Activated CD8-positive, alpha-beta memory T cell treated with anti-CD3 and anti-CD28 coated beads, Interleukin-2, amount 10 ng/mL, durations not matched to agents 7 days and 5 days (primary cell): Measurements from ENCODE around the gene CTDP1. TPM values are rescaled to one million over a fixed set of nuclear protein-coding genes. Genes with fewer than 3 reads are reported as not detected.

Experiments used
- ATAC-seq: fragments of 150-1000 bp; cut with Tn5 transposase; one replicate; pipeline ENCODE4 v1.10.0; 2021; ENCODE audit warnings: moderate library complexity
- CTCF ChIA-PET: fragments of 350-600 bp; sonication (Branson Sonifier 250); formaldehyde crosslinking; loops from one replicate; lab custom pipeline; 2021; ENCODE audit warnings: antibody characterized with exemption; lab: Charles Lee
- DNase-seq: peaks from one replicate; pipeline ENCODE4 v3.0.0-alpha.2; 2020
- H3K27ac Mint-ChIP-seq: one replicate; pipeline ENCODE4 v1.8.0; 2021; ENCODE audit warnings: mild to moderate bottlenecking, mixed read lengths
- H3K27me3 Mint-ChIP-seq: one replicate; pipeline ENCODE4 v1.8.0; 2021; ENCODE audit warnings: mixed read lengths
- H3K36me3 Mint-ChIP-seq: one replicate; pipeline ENCODE4 v1.8.0; 2021; ENCODE audit warnings: mild to moderate bottlenecking, mixed read lengths
- H3K4me1 Mint-ChIP-seq: one replicate; pipeline ENCODE4 v1.8.0; 2021; ENCODE audit warnings: mixed read lengths
- H3K4me3 Mint-ChIP-seq: one replicate; pipeline ENCODE4 v1.8.0; 2021; ENCODE audit warnings: mild to moderate bottlenecking, moderate library complexity, mixed read lengths
- H3K9me3 Mint-ChIP-seq: one replicate; pipeline ENCODE4 v1.8.0; 2022; ENCODE audit warnings: low read depth, mixed read lengths
- total RNA-seq, 2 experiments: library from RNA; stranded (reverse); gene quantifications; one replicate each; pipeline ENCODE4 v1.2.3, GENCODE V29; 2021

CTDP1 gene
- total RNA-seq, 2 experiments from 2014 or later, result 38.4 to 39.7 TPM

GRCh38 chr18:79754022-79754761, 74.6 kb downstream of the CTDP1 start:
- no peak for ATAC-seq
- H3K4me1 Mint-ChIP-seq, result no peaks in the 10 kb centered on the region
- H3K27me3 Mint-ChIP-seq, result no peaks in the 10 kb centered on the region
- no peak for DNase-seq
- H3K27ac Mint-ChIP-seq, result no peak overlapping the region
- no peak overlapping the region for H3K4me3 Mint-ChIP-seq
- CTCF ChIA-PET, result no interaction called here
- peaks cover 2% of the 10 kb centered on the region for H3K9me3 Mint-ChIP-seq
- H3K36me3 Mint-ChIP-seq, result peaks cover 56% of the 10 kb centered on the region

GRCh38 chr18:79754831-79755351, 75.3 kb downstream of the CTDP1 start:
- Mint-ChIP-seq H3K36me3 (peaks cover 54% of the 10 kb centered on the region), H3K4me3 (no peak overlapping the region), H3K27ac (no peak overlapping the region), H3K9me3 (peaks cover 2% of the 10 kb centered on the region), H3K27me3 (no peaks in the 10 kb centered on the region), H3K4me1 (no peaks in the 10 kb centered on the region)
- ATAC-seq (no peak), DNase-seq (no peak)
- CTCF ChIA-PET, result no interaction called here

GRCh38 chr18:79755496-79756142, 76.0 kb downstream of the CTDP1 start:
- no peak overlapping the region for H3K4me3 Mint-ChIP-seq
- CTCF ChIA-PET, result no interaction called here
- no peaks in the 10 kb centered on the region for H3K4me1 Mint-ChIP-seq
- no peak overlapping the region for H3K27ac Mint-ChIP-seq
- peaks cover 2% of the 10 kb centered on the region for H3K9me3 Mint-ChIP-seq
- DNase-seq (no peak), ATAC-seq (no peak)
- H3K27me3 Mint-ChIP-seq, result no peaks in the 10 kb centered on the region
- H3K36me3 Mint-ChIP-seq, result peaks cover 55% of the 10 kb centered on the region

GRCh38 chr18:79756143-79756500, 76.5 kb downstream of the CTDP1 start:
- peaks cover 57% of the 10 kb centered on the region for H3K36me3 Mint-ChIP-seq
- ATAC-seq (no peak), DNase-seq (no peak)
- H3K27me3 Mint-ChIP-seq, result no peaks in the 10 kb centered on the region
- no peaks in the 10 kb centered on the region for H3K4me1 Mint-ChIP-seq
- H3K4me3 Mint-ChIP-seq, result no peak overlapping the region
- no peak overlapping the region for H3K27ac Mint-ChIP-seq
- peaks cover 2% of the 10 kb centered on the region for H3K9me3 Mint-ChIP-seq
- CTCF ChIA-PET, result no interaction called here

- Mint-ChIP-seq H3K36me3 (peaks cover 53% of the 10 kb centered on the region), H3K4me1 (no peaks in the 10 kb centered on the region), H3K4me3 (no peak overlapping the region), H3K27ac (no peak overlapping the region), H3K27me3 (no peaks in the 10 kb centered on the region), H3K9me3 (peaks cover 2% of the 10 kb centered on the region)
- no peak for ATAC-seq
- no peak for DNase-seq
- CTCF ChIA-PET, result no interaction called here
These were observed 77.2 kb downstream of the CTDP1 start for GRCh38 chr18:79756826-79757225.

- DNase-seq, result no peak
- CTCF ChIA-PET, result no interaction called here
- Mint-ChIP-seq H3K27me3 (no peaks in the 10 kb centered on the region), H3K4me1 (no peaks in the 10 kb centered on the region), H3K27ac (no peak overlapping the region), H3K4me3 (no peak overlapping the region), H3K36me3 (peaks cover 32% of the 10 kb centered on the region), H3K9me3 (peaks cover 2% of the 10 kb centered on the region)
- ATAC-seq, result no peak
These were observed 80.7 kb downstream of the CTDP1 start for GRCh38 chr18:79760348-79760747.

- peaks cover 3% of the 10 kb centered on the region for H3K27me3 Mint-ChIP-seq
- no peak overlapping the region for H3K4me3 Mint-ChIP-seq
- peaks cover 2% of the 10 kb centered on the region for H3K9me3 Mint-ChIP-seq
- ATAC-seq (no peak), DNase-seq (no peak)
- H3K4me1 Mint-ChIP-seq, result no peaks in the 10 kb centered on the region
- CTCF ChIA-PET, result no interaction called here
- no peak overlapping the region for H3K27ac Mint-ChIP-seq
- peaks cover 28% of the 10 kb centered on the region for H3K36me3 Mint-ChIP-seq
These were observed 81.3 kb downstream of the CTDP1 start for GRCh38 chr18:79760881-79761280.

GRCh38 chr18:79763407-79763806, 83.8 kb downstream of the CTDP1 start:
- ATAC-seq (no peak), DNase-seq (no peak)
- Mint-ChIP-seq H3K27me3 (peaks cover 15% of the 10 kb centered on the region), H3K4me3 (no peak overlapping the region), H3K36me3 (peaks cover 14% of the 10 kb centered on the region), H3K9me3 (peaks cover 7% of the 10 kb centered on the region), H3K4me1 (no peaks in the 10 kb centered on the region), H3K27ac (no peak overlapping the region)
- CTCF ChIA-PET, result no interaction called here

- H3K4me1 Mint-ChIP-seq, result no peaks in the 10 kb centered on the region
- CTCF ChIA-PET, result no interaction called here
- peaks cover 5% of the 10 kb centered on the region for H3K9me3 Mint-ChIP-seq
- ATAC-seq (no peak), DNase-seq (no peak)
- no peak overlapping the region for H3K27ac Mint-ChIP-seq
- H3K27me3 Mint-ChIP-seq, result peaks cover 15% of the 10 kb centered on the region
- no peak overlapping the region for H3K4me3 Mint-ChIP-seq
- H3K36me3 Mint-ChIP-seq, result peaks cover 11% of the 10 kb centered on the region
These were observed 84.5 kb downstream of the CTDP1 start for GRCh38 chr18:79764131-79764530.

- H3K27ac Mint-ChIP-seq, result no peak overlapping the region
- peaks cover 7% of the 10 kb centered on the region for H3K36me3 Mint-ChIP-seq
- ATAC-seq, result no peak
- H3K27me3 Mint-ChIP-seq, result peaks cover 15% of the 10 kb centered on the region
- no peak overlapping the region for H3K4me3 Mint-ChIP-seq
- no peak for DNase-seq
- CTCF ChIA-PET, result no interaction called here
- H3K9me3 Mint-ChIP-seq, result peaks cover 5% of the 10 kb centered on the region
- no peaks in the 10 kb centered on the region for H3K4me1 Mint-ChIP-seq
These were observed 86.1 kb downstream of the CTDP1 start for GRCh38 chr18:79765491-79766245.

- H3K27ac Mint-ChIP-seq, result no peak overlapping the region
- peaks cover 15% of the 10 kb centered on the region for H3K27me3 Mint-ChIP-seq
- ATAC-seq, result no peak
- H3K9me3 Mint-ChIP-seq, result peaks cover 5% of the 10 kb centered on the region
- peaks cover 6% of the 10 kb centered on the region for H3K36me3 Mint-ChIP-seq
- CTCF ChIA-PET, result no interaction called here
- no peaks in the 10 kb centered on the region for H3K4me1 Mint-ChIP-seq
- H3K4me3 Mint-ChIP-seq, result no peak overlapping the region
- no peak for DNase-seq
These were observed 86.7 kb downstream of the CTDP1 start for GRCh38 chr18:79766308-79766707.

GRCh38 chr18:79768745-79769144, 89.1 kb downstream of the CTDP1 start:
- Mint-ChIP-seq H3K4me3 (no peak overlapping the region), H3K27me3 (peaks cover 15% of the 10 kb centered on the region), H3K36me3 (peaks cover 3% of the 10 kb centered on the region), H3K27ac (no peak overlapping the region), H3K4me1 (no peaks in the 10 kb centered on the region), H3K9me3 (peaks cover 5% of the 10 kb centered on the region)
- ATAC-seq (no peak), DNase-seq (no peak)
- CTCF ChIA-PET, result no interaction called here

GRCh38 chr18:79769698-79770500, 90.3 kb downstream of the CTDP1 start:
- Mint-ChIP-seq H3K36me3 (peaks cover 3% of the 10 kb centered on the region), H3K27me3 (peaks cover 15% of the 10 kb centered on the region), H3K4me1 (no peaks in the 10 kb centered on the region), H3K4me3 (no peak overlapping the region), H3K27ac (no peak overlapping the region), H3K9me3 (peaks cover 5% of the 10 kb centered on the region)
- ATAC-seq, result no peak
- DNase-seq, result no peak
- CTCF ChIA-PET, result no interaction called here
